Measurements from ENCODE around the gene PRRT1. TPM values are rescaled to one million over a fixed set of nuclear protein-coding genes. Genes with fewer than 3 reads are reported as not detected.
"Not testable (repeated sequence)": the region's sequence is repeated elsewhere in the genome, so short reads cannot be mapped to it uniquely, and the experiment has no call there.

PRRT1 gene
- total and polyA plus RNA-seq, 10 donors = 0.28 to 2.3 (median 1.1) TPM

- H3K36me3 ChIP-seq = peaks cover 0 to 49% (median 24%) of the 10 kb centered on the region in 6 donors
- TF ChIP-seq, protein P1, sequence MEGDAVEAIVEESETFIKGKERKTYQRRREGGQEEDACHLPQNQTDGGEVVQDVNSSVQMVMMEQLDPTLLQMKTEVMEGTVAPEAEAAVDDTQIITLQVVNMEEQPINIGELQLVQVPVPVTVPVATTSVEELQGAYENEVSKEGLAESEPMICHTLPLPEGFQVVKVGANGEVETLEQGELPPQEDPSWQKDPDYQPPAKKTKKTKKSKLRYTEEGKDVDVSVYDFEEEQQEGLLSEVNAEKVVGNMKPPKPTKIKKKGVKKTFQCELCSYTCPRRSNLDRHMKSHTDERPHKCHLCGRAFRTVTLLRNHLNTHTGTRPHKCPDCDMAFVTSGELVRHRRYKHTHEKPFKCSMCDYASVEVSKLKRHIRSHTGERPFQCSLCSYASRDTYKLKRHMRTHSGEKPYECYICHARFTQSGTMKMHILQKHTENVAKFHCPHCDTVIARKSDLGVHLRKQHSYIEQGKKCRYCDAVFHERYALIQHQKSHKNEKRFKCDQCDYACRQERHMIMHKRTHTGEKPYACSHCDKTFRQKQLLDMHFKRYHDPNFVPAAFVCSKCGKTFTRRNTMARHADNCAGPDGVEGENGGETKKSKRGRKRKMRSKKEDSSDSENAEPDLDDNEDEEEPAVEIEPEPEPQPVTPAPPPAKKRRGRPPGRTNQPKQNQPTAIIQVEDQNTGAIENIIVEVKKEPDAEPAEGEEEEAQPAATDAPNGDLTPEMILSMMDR (IDR thresholded peaks at IDR 0.05 in 8 of 11, conservative IDR thresholded peaks at IDR 0.05 in 3 of 11) = no peak
- TF ChIP-seq POLR2AphosphoS5 (IDR thresholded peaks at IDR 0.05) = no peak
- TF ChIP-seq POLR2A (IDR thresholded peaks at IDR 0.05) = no peak
- H3K4me1 ChIP-seq = peaks cover 46 to 94% (median 80%) of the 10 kb centered on the region in 6 donors
- 27 to 41% (median 36%) methylated on average over 11 to 13 of the region's 13 CpGs for WGBS, 5 donors
- peak overlapping the region; percentile 61 to 89 (median 73) for H3K4me3 ChIP-seq
- H3K9me3 ChIP-seq = no peaks in the 10 kb centered on the region
- no peaks in the 10 kb centered on the region for H3K27me3 ChIP-seq (replicated peaks in 1 of 7)
- intact Hi-C loops (cut with DNase I; ENCODE audit: low total_unique reads) = no loop called here
- no peak for DNase-seq
- peak overlapping the region; percentile 91 to 100 (median 98) for H3K27ac ChIP-seq
These were observed 36.8 kb upstream of the PRRT1 start for GRCh38 chr6:32188381-32189068.

DNA sequence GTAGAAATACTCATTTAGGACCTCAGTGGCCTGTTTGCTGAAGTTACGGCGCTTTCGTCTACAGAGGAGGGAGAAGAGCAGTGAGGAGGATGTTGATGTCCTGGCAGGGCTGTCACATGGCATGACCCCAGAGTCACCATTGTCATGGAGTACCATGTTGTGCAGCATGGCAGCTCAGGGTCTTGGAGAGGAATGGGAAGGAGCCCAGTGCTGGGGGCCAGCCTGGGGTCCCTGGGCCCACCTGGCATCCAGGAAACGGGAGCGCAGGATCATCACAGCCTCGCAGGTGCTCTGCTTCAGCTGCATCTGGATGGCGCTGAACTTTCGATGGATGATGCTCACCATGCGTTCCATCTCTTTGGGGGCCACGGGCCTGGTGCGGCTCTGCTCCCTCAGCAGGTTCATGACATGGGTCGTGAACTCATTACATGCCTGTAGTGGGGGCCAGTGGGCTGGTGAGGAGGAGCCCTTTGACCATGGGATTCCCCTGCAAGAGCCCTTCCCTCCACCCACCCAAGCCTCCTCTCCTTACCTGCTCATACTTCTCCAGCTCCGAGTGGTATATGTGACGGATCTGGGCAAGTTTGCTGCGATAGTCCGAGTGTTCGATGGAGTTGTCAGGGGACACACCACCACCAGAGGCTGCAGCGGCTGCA lies 36.1 kb upstream of the PRRT1 start:
- intact Hi-C loops (cut with DNase I; ENCODE audit: low total_unique reads); DNase-seq; H3K27me3 ChIP-seq (replicated peaks in 1 of 7); H3K9me3 ChIP-seq: not testable (repeated sequence)
- peak overlapping the region in 7 of 8 donors; percentile 61 to 89 (median 73) for H3K4me3 ChIP-seq
- peak in 1 of 3 donors; percentile 68 for TF ChIP-seq POLR2AphosphoS5 (IDR thresholded peaks at IDR 0.05)
- H3K36me3 ChIP-seq = peaks cover 0 to 56% (median 31%) of the 10 kb centered on the region in 6 donors
- H3K27ac ChIP-seq = peak overlapping the region in 7 of 8 donors; percentile 91 to 100 (median 99)
- peaks cover 41 to 94% (median 78%) of the 10 kb centered on the region in 6 donors for H3K4me1 ChIP-seq
- 72 to 88% (median 83%) methylated on average over 8 to 18 of the region's 18 CpGs for WGBS, 5 donors

DNA sequence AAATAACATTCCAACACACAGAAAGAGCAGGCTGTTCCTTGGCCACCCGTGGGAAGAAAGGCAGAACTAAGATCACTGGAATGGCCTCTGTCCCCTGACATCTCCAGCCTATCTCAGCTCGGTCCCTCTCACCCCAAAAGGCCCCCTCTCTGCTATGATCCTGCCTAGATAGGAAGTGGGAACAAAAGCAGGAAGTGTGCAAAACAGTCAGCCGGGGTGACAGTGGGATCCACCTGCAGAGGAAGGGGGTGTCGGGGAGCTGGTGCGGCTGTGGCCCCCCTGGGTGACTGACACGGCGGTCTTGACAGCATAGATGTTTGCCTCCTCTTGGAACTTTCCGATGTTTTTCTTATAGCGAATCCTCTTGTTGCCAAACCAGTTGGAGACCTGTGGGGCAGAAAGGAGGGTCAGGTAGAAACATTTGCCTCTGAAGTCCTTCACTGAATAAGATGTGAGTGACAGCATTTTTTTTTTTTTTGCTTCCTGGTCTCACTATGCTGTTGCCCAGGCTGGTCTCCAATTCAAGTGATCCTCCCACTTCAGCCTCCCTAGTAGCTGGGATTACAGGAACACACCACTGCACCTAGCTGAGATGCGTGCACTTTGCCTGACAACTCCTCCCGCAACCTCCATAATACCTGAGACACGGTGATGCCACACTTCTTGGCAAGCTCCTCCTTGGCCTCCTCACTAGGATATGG lies 35.4 kb upstream of the PRRT1 start:
- intact Hi-C loops (cut with DNase I; ENCODE audit: low total_unique reads) = no loop called here
- TF ChIP-seq, protein P1 (IDR thresholded peaks at IDR 0.05 in 8 of 11, conservative IDR thresholded peaks at IDR 0.05 in 3 of 11) = no peak
- TF ChIP-seq POLR2AphosphoS5 (IDR thresholded peaks at IDR 0.05) = peak in 2 of 3 donors; percentile 30 to 31
- Histone ChIP-seq H3K4me3 (peak overlapping the region in 1 of 8 donors; percentile 83), H3K27me3 (replicated peaks in 1 of 7) (no peaks in the 10 kb centered on the region), H3K27ac (peak overlapping the region; percentile 48 to 100 (median 80)), H3K9me3 (no peaks in the 10 kb centered on the region), H3K36me3 (peaks cover 0 to 63% (median 38%) of the 10 kb centered on the region in 6 donors), H3K4me1 (peaks cover 41 to 94% (median 74%) of the 10 kb centered on the region in 6 donors)
- DNase-seq = no peak
- 40 to 51% (median 44%) methylated on average over 12 of the region's 12 CpGs for WGBS, 5 donors

DNA sequence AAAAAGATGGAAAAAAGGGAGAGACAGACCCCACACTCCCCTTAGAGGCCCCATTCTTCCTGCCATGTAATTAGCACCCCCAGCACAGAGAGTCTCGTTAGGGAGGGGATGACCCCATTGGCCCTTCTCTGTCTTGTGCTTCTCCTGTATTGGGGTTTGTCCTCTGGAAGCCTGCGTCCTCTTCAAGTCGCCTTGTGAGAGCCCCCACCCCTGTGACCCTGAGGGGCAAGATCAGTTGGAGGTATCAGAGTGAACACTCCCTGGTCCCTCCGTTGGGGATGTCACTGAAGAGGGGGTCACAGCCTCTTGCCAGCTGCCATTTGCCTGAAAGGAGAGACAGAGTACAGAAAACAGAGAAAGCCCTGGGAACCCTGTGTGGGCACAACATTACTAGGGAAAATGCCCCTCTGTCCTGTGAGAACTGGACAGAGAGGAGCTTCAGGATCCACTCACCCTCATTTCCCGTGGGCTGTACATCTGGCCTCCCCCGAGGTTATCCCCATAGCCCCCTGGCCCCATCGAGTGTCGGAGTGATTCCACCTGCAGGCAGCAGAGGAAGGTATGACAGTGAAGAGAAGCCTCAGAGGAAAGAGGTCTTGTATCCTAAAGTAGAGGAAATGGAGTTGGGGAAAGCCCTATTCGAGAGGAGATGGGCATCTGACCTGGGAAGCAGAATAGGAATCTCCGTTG lies 34.6 kb upstream of the PRRT1 start:
- WGBS, 5 donors = 67 to 74% (median 69%) methylated on average over 9 to 10 of the region's 10 CpGs

DNA sequence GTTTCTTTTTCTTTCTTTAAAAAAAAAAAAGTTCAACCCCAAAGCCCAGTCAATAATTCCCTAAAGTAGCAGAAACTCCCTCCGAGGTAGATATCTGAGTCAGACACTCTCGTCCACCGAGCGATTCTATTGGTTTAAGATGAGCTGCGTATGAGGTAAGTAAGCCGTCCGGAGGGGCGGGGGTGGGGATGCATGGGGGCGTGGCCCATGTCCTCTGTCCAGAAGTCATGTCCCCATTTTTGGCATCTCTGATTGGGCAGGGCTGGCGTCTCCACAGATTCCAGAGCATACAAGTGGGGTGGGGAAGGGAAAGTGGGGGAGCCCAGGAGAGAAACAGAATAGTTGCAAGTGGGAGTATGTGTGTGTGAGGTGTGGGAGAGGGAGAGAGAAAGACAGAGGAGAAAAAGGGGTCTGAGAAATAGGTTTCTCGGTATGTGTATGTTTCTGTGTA lies 34.0 kb upstream of the PRRT1 start:
- H3K9me3 ChIP-seq; intact Hi-C loops (cut with DNase I; ENCODE audit: low total_unique reads); DNase-seq; H3K27me3 ChIP-seq (replicated peaks in 1 of 7); H3K4me3 ChIP-seq: not testable (repeated sequence)
- Histone ChIP-seq H3K27ac (peak overlapping the region in 7 of 8 donors; percentile 47 to 100 (median 98)), H3K4me1 (peaks cover 27 to 94% (median 68%) of the 10 kb centered on the region in 6 donors), H3K36me3 (peaks cover 0 to 76% (median 51%) of the 10 kb centered on the region in 6 donors)
- WGBS, 5 donors = 41 to 69% (median 54%) methylated on average over 11 of the region's 11 CpGs

More for the DNA sequence above, 34.6 kb upstream of the PRRT1 start:
- intact Hi-C loops (cut with DNase I; ENCODE audit: low total_unique reads); H3K9me3 ChIP-seq; H3K27me3 ChIP-seq (replicated peaks in 1 of 7): not testable (repeated sequence)
- peak; percentile 7 for DNase-seq
- H3K4me3 ChIP-seq = peak overlapping the region in 1 of 8 donors; percentile 41
- peak overlapping the region; percentile 48 to 100 (median 80) for H3K27ac ChIP-seq
- H3K36me3 ChIP-seq = peaks cover 0 to 70% (median 46%) of the 10 kb centered on the region in 6 donors
- peaks cover 33 to 94% (median 70%) of the 10 kb centered on the region in 6 donors for H3K4me1 ChIP-seq

All from spleen (tissue), 11 donors.